HepG2 (cell line): ENCODE measurements around the gene RTEL1. TPM values are rescaled to one million over a fixed set of nuclear protein-coding genes. Genes with fewer than 3 reads are reported as not detected.

Experiments used
- AGO2 ChIP-seq: fragments of 200-400 bp; formaldehyde crosslinking; optimal IDR thresholded peaks from 2 replicates; pipeline ENCODE3; 2017; ENCODE audit warnings: mild to moderate bottlenecking, low read depth, low read length, moderate library complexity
- DPF2 ChIP-seq: sonication (generic); formaldehyde crosslinking; IDR thresholded peaks from 2 replicates; pipeline ENCODE4 v1.4.0; 2020; ENCODE audit warnings: mild to moderate bottlenecking, low read depth, missing genetic modification reagents, borderline replicate concordance
- FOXA3 ChIP-seq: IDR thresholded peaks from 2 replicates; pipeline ENCODE4 v1.6.1; 2016; ENCODE audit warnings: missing genetic modification reagents, missing compliant biosample characterization
- GTF2F1 ChIP-seq: fragments of 150-350 bp; IDR thresholded peaks from 2 replicates; pipeline ENCODE4 v1.6.1; 2014; ENCODE audit warnings: low read length
- HDAC2 ChIP-seq: sonication (generic); formaldehyde crosslinking; IDR thresholded peaks from 2 replicates; pipeline ENCODE4 v1.4.0; 2020; ENCODE audit warnings: missing genetic modification reagents
- KLF15 ChIP-seq: sonication (generic); formaldehyde crosslinking; IDR thresholded peaks from 2 replicates; pipeline ENCODE4 v1.8.1; 2023; ENCODE audit warnings: borderline replicate concordance, mild to moderate bottlenecking, inconsistent platforms, missing genetic modification reagents, mixed read lengths
- MLLT10 ChIP-seq: sonication (generic); formaldehyde crosslinking; IDR thresholded peaks from 2 replicates; pipeline ENCODE4 v1.4.0; 2020; ENCODE audit warnings: missing genetic modification reagents
- NFE2L2 ChIP-seq: fragments of 150-350 bp; IDR thresholded peaks from 2 replicates; pipeline ENCODE4 v1.6.1; 2014; ENCODE audit warnings: low read length
- NRL ChIP-seq: sonication (generic); formaldehyde crosslinking; IDR thresholded peaks from 2 replicates; pipeline ENCODE4 v1.5.0; 2020; ENCODE audit warnings: missing genetic modification reagents, mild to moderate bottlenecking, moderate library complexity, borderline replicate concordance
- POGK ChIP-seq: sonication (generic); formaldehyde crosslinking; conservative IDR thresholded peaks from 2 replicates; pipeline ENCODE4 v1.8.0; 2022; ENCODE audit warnings: mild to moderate bottlenecking, moderate library complexity, missing genetic modification reagents
- RBM22 ChIP-seq: fragments of 200-400 bp; formaldehyde crosslinking; optimal IDR thresholded peaks from 2 replicates; pipeline ENCODE3; 2017; ENCODE audit warnings: mild to moderate bottlenecking, low read length, moderate library complexity
- RCOR2 ChIP-seq: IDR thresholded peaks from 2 replicates; pipeline ENCODE4 v1.6.1; 2016; ENCODE audit warnings: missing biosample characterization, missing genetic modification reagents
- SKI ChIP-seq: fragments of 450-650 bp; IDR thresholded peaks from one replicate; pipeline ENCODE4 v1.6.1; 2018; ENCODE audit warnings: mild to moderate bottlenecking; ENCODE audit not compliant: partially characterized antibody
- SMAD9 ChIP-seq: sonication (generic); formaldehyde crosslinking; IDR thresholded peaks from 2 replicates; pipeline ENCODE4 v1.5.1; 2020; ENCODE audit warnings: mild to moderate bottlenecking, missing genetic modification reagents
- THRA ChIP-seq: sonication (generic); formaldehyde crosslinking; IDR thresholded peaks from 2 replicates; pipeline ENCODE4 v1.4.0; 2020; ENCODE audit warnings: missing genetic modification reagents, borderline replicate concordance
- ZBTB7B ChIP-seq: sonication (generic); formaldehyde crosslinking; IDR thresholded peaks from 2 replicates; pipeline ENCODE4 v1.4.0; 2020; ENCODE audit warnings: missing genetic modification reagents
- ZEB1 ChIP-seq: IDR thresholded peaks from 2 replicates; pipeline ENCODE4 v1.6.1; 2012; ENCODE audit warnings: mild to moderate bottlenecking, low read depth, inconsistent platforms; ENCODE audit not compliant: insufficient replicate concordance
- ZFP36 ChIP-seq: fragments of 150-350 bp; IDR thresholded peaks from 2 replicates; pipeline ENCODE4 v1.6.1; 2018; ENCODE audit warnings: borderline replicate concordance, low read length, low read depth; ENCODE audit not compliant: partially characterized antibody
- ZFP36L2 ChIP-seq: sonication (generic); formaldehyde crosslinking; IDR thresholded peaks from 2 replicates; pipeline ENCODE4 v1.4.0; 2020; ENCODE audit warnings: missing genetic modification reagents
- ZNF10 ChIP-seq: sonication (generic); formaldehyde crosslinking; IDR thresholded peaks from 2 replicates; pipeline ENCODE4 v1.4.0; 2020; ENCODE audit warnings: mild to moderate bottlenecking, low read depth, missing genetic modification reagents, borderline replicate concordance
- ZNF274 ChIP-seq: sonication (generic); formaldehyde crosslinking; IDR thresholded peaks from 2 replicates; pipeline ENCODE4 v1.5.1; 2020; ENCODE audit warnings: mild to moderate bottlenecking, missing genetic modification reagents
- ZNF530 ChIP-seq: sonication (generic); formaldehyde crosslinking; IDR thresholded peaks from 2 replicates; pipeline ENCODE4 v1.5.0; 2020; ENCODE audit warnings: low read depth, mild to moderate bottlenecking, missing genetic modification reagents
- ZNF569 ChIP-seq: sonication (generic); formaldehyde crosslinking; IDR thresholded peaks from 2 replicates; pipeline ENCODE4 v1.5.0; 2020; ENCODE audit warnings: mild to moderate bottlenecking, missing genetic modification reagents, moderate library complexity, borderline replicate concordance
- ZNF740 ChIP-seq: sonication (generic); formaldehyde crosslinking; IDR thresholded peaks from 2 replicates; pipeline ENCODE4 v1.4.0; 2020; ENCODE audit warnings: missing genetic modification reagents
- ZNF761 ChIP-seq: sonication (generic); formaldehyde crosslinking; conservative IDR thresholded peaks from 2 replicates; pipeline ENCODE4 v1.4.0; 2020; ENCODE audit warnings: mild to moderate bottlenecking, missing genetic modification reagents
- ZNF773 ChIP-seq: sonication (generic); formaldehyde crosslinking; IDR thresholded peaks from 2 replicates; pipeline ENCODE4 v1.4.0; 2020; ENCODE audit warnings: missing genetic modification reagents, borderline replicate concordance
- ZNF776 ChIP-seq: sonication (generic); formaldehyde crosslinking; IDR thresholded peaks from 2 replicates; pipeline ENCODE4 v1.4.0; 2020; ENCODE audit warnings: mild to moderate bottlenecking, missing genetic modification reagents
- ZNF781 ChIP-seq: sonication (generic); formaldehyde crosslinking; IDR thresholded peaks from 2 replicates; pipeline ENCODE4 v1.5.1; 2020; ENCODE audit warnings: borderline replicate concordance, mild to moderate bottlenecking, missing genetic modification reagents; ENCODE audit errors: not compliant biosample characterization
- polyA plus RNA-seq, 8 experiments: library from polyadenylated mRNA; depleted of rRNA in 3 of 8; stranded (reverse) in 7 of 8; unstranded in 1 of 8; fragments of >200 nt; fragmentation: Illumina TruSeq in 4 of 8; extraction: Trizol in 4 of 8; gene quantifications; 2 replicates each; pipeline versions ENCODE4 v1.2.1 to v1.2.3, GENCODE V29; 2011 to 2016; ENCODE audit warnings: low read depth in 4 of 8, missing spikeins in 1 of 8, mixed read lengths in 1 of 8; ENCODE audit not compliant: insufficient read depth in 1 of 8
- total RNA-seq, 5 experiments: library from RNA; depleted of rRNA; stranded (reverse); fragments of >200 nt; fragmentation: Illumina TruSeq; extraction: Trizol; gene quantifications; 2 replicates each; pipeline ENCODE4 v1.2.3, GENCODE V29; 2016; ENCODE audit warnings: low read depth in 1 of 5

Gene RTEL1
- total and polyA plus RNA-seq, 2 of the 13 experiments (the other 11 are each of a cell fraction or from before 2014, with no cell fraction given), result 21.8 to 36.4 TPM

- peak; percentile 96 for TF ChIP-seq AGO2
- 0 out of 2 replicates have a peak, but pooled peaks have one; percentile 7 for TF ChIP-seq NFE2L2
- TF ChIP-seq ZNF569, result no peak
- no peak for TF ChIP-seq MLLT10 (CRISPR knock-in tag)
- TF ChIP-seq ZNF740, result peak; percentile 94
- peak; percentile 92 for TF ChIP-seq THRA (CRISPR knock-in tag)
- peak; percentile 88 for TF ChIP-seq ZNF781
- peak; percentile 52; the same call in 1 of the 2 replicates for TF ChIP-seq SMAD9
- peak; percentile 100 for TF ChIP-seq ZBTB7B
- TF ChIP-seq ZNF10 (CRISPR knock-in tag), result no peak; the same call in 1 of the 2 replicates
- no peak for TF ChIP-seq ZFP36
- peak; percentile 71; the same call in 1 of the 2 replicates for TF ChIP-seq ZNF773 (CRISPR knock-in tag)
- peak; percentile 87 for TF ChIP-seq FOXA3 (CRISPR knock-in tag)
- TF ChIP-seq ZEB1, result peak; percentile 78
- TF ChIP-seq HDAC2 (CRISPR knock-in tag), result peak; percentile 99
- TF ChIP-seq KLF15 (CRISPR knock-in tag), result peak; percentile 97
- TF ChIP-seq DPF2 (CRISPR knock-in tag), result peak; percentile 83; the same call in 1 of the 2 replicates
- TF ChIP-seq POGK (CRISPR knock-in tag), result peak; percentile 98
- TF ChIP-seq RCOR2 (CRISPR knock-in tag), result peak; percentile 65; the same call in 1 of the 2 replicates
- TF ChIP-seq GTF2F1, result no peak; the same call in 1 of the 2 replicates
- peak; percentile 93 for TF ChIP-seq SKI
- no peak; the same call in 1 of the 2 replicates for TF ChIP-seq NRL (CRISPR knock-in tag)
- TF ChIP-seq ZNF274 (CRISPR knock-in tag), result peak; percentile 93
- TF ChIP-seq RBM22, result peak; percentile 54
- peak; percentile 63; the same call in 1 of the 2 replicates for TF ChIP-seq ZNF776
- peak; percentile 82; the same call in 1 of the 2 replicates for TF ChIP-seq ZNF530 (CRISPR knock-in tag)
- TF ChIP-seq ZNF761 (CRISPR knock-in tag), result peak; percentile 93
- TF ChIP-seq ZFP36L2 (CRISPR knock-in tag), result peak; percentile 4; the same call in 1 of the 2 replicates
Observed at GRCh38 chr20:63740627-63741353, 82.7 kb downstream of the RTEL1 start (continued).
